Trophoblast cell (in vitro differentiated cells and primary cell): Measurements from ENCODE around the gene MARK4.

Experiments used
- DNase-seq, 2 donors: peaks; one replicate each; pipeline ENCODE4 v3.0.0-alpha.2; 2016
- H2AFZ ChIP-seq: 2 replicates; pipeline ENCODE4 v1.6.1; 2013; ENCODE audit warnings: low read length, moderate library complexity, mild to moderate bottlenecking; ENCODE audit not compliant: insufficient read depth, poor library complexity
- H2AK5ac ChIP-seq: 2 replicates; pipeline ENCODE4 v1.6.1; 2013; ENCODE audit warnings: mild to moderate bottlenecking, low read length
- H2BK120ac ChIP-seq: 2 replicates; pipeline ENCODE4 v1.6.1; 2013; ENCODE audit warnings: low read length, mild to moderate bottlenecking, moderate library complexity; ENCODE audit not compliant: insufficient read depth, poor library complexity
- H2BK12ac ChIP-seq: 2 replicates; pipeline ENCODE4 v1.6.1; 2013; ENCODE audit warnings: mild to moderate bottlenecking, low read length, moderate library complexity
- H2BK5ac ChIP-seq: 2 replicates; pipeline ENCODE4 v1.6.1; 2013; ENCODE audit warnings: low read length, low read depth, moderate library complexity, mild to moderate bottlenecking; ENCODE audit not compliant: poor library complexity
- H3K14ac ChIP-seq: 2 replicates; pipeline ENCODE4 v1.6.1; 2013; ENCODE audit warnings: mild to moderate bottlenecking, low read length
- H3K18ac ChIP-seq: 2 replicates; pipeline ENCODE4 v1.6.1; 2013; ENCODE audit warnings: mild to moderate bottlenecking, low read length
- H3K23ac ChIP-seq: 2 replicates; pipeline ENCODE4 v1.6.1; 2013; ENCODE audit warnings: low read length
- H3K27ac ChIP-seq: 2 replicates; pipeline ENCODE4 v1.5.1; 2013; ENCODE audit warnings: low read depth, mild to moderate bottlenecking, inconsistent platforms, low read length, moderate library complexity
- H3K27me3 ChIP-seq: 2 replicates; pipeline ENCODE4 v1.6.1; 2013; ENCODE audit warnings: inconsistent platforms, mild to moderate bottlenecking, low read length, moderate library complexity; ENCODE audit not compliant: insufficient read depth
- H3K36me3 ChIP-seq, 2 experiments: 1 replicate in 1 of 2; 2 replicates in 1 of 2; pipeline ENCODE4 v1.6.1; 2013; ENCODE audit warnings: low read length in 2 of 2, mild to moderate bottlenecking in 2 of 2, moderate library complexity in 1 of 2; ENCODE audit not compliant: insufficient read depth in 2 of 2, control insufficient read depth in 1 of 2
- H3K4ac ChIP-seq: 2 replicates; pipeline ENCODE4 v1.6.1; 2013; ENCODE audit warnings: low read depth, mild to moderate bottlenecking, low read length, moderate library complexity
- H3K4me1 ChIP-seq, 2 experiments: 1 replicate in 1 of 2; 2 replicates in 1 of 2; pipeline ENCODE4 v1.6.1; 2013; ENCODE audit warnings: low read length in 2 of 2, mild to moderate bottlenecking in 2 of 2, moderate library complexity in 1 of 2; ENCODE audit not compliant: insufficient read depth in 2 of 2, control insufficient read depth in 1 of 2
- H3K4me2 ChIP-seq: 2 replicates; pipeline ENCODE4 v1.6.1; 2013; ENCODE audit warnings: inconsistent platforms, mild to moderate bottlenecking, low read length, moderate library complexity
- H3K4me3 ChIP-seq: 2 replicates; pipeline ENCODE4 v1.5.1; 2013; ENCODE audit warnings: mild to moderate bottlenecking, low read depth, low read length, inconsistent platforms
- H3K79me1 ChIP-seq: one replicate; pipeline ENCODE4 v1.6.1; 2013; ENCODE audit warnings: low read length
- H3K79me2 ChIP-seq: 2 replicates; pipeline ENCODE4 v1.6.1; 2013; ENCODE audit warnings: low read length, mild to moderate bottlenecking; ENCODE audit not compliant: control insufficient read depth, insufficient read depth, poor library complexity
- H3K9ac ChIP-seq: 2 replicates; pipeline ENCODE4 v1.6.1; 2013; ENCODE audit warnings: mild to moderate bottlenecking, low read length
- H3K9me3 ChIP-seq: 2 replicates; pipeline ENCODE4 v1.6.1; 2013; ENCODE audit warnings: low read depth, mild to moderate bottlenecking, control low read depth, inconsistent platforms, low read length; ENCODE audit not compliant: insufficient read depth
- H4K12ac ChIP-seq: 2 replicates; pipeline ENCODE4 v1.6.1; 2013; ENCODE audit warnings: low read depth, mild to moderate bottlenecking, low read length, moderate library complexity
- H4K8ac ChIP-seq: 2 replicates; pipeline ENCODE4 v1.6.1; 2013; ENCODE audit warnings: low read depth, mild to moderate bottlenecking, low read length, moderate library complexity
- H4K91ac ChIP-seq: one replicate; pipeline ENCODE4 v1.6.1; 2013; ENCODE audit warnings: low read depth, mild to moderate bottlenecking, low read length, moderate library complexity
- WGBS: extraction: QIAGEN DNeasy Blood & Tissue Kit; methylation state at CpG from one replicate; pipeline ENCODE4 v1.1.7; 2013; ENCODE audit warnings: missing lambda C conversion rate; ENCODE audit not compliant: insufficient read length, insufficient coverage; ENCODE audit errors: extremely low coverage; 5-methylcytosine and 5-hydroxymethylcytosine counted together

The MARK4 gene

DNA sequence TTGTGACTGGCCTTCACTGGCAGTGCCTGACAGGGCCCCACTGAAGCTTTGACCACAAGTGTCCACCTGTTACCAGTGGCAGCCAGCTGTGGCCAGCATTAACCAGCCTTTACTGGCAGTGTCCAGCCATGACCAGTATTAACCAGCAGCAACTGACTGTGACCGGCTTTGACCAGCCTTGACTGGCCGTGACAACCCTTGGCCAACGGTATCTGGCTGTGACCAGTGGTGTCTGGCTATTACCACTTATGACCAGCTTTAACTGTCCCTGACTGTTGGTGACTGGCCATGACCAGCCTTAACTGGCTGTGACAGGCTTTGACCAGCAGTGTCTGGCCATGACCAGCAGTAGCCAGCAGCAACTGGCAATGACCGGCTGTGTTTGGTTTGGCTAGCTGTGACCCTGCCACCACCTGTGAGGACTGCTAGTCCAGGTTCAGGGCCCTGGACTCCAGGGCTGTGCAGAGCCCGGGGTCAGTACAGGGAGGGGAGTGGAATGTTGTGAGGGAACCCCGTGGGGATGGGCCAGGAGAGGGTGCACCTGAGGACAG lies 39.4 kb downstream of the MARK4 start:
- H3K36me3 ChIP-seq, result peaks cover 42% of the 10 kb centered on the region in 2 experiments
- no peak overlapping the region for H2AK5ac ChIP-seq
- H4K8ac ChIP-seq, result no peak overlapping the region
- H3K4ac ChIP-seq, result no peak overlapping the region
- no peaks in the 10 kb centered on the region for H3K27me3 ChIP-seq
- H2AFZ ChIP-seq, result no peak overlapping the region
- H3K27ac ChIP-seq, result no peak overlapping the region
- WGBS, result no CpG with 5 or more reads among the region's 6 CpGs
- H2BK5ac ChIP-seq, result no peak overlapping the region
- no peak overlapping the region for H3K9ac ChIP-seq
- no peaks in the 10 kb centered on the region for H3K79me2 ChIP-seq
- H3K4me1 ChIP-seq, result no peaks in the 10 kb centered on the region
- H2BK120ac ChIP-seq, result no peak overlapping the region
- H3K4me2 ChIP-seq, result no peak overlapping the region
- DNase-seq, result no peak
- H3K18ac ChIP-seq, result no peak overlapping the region
- peaks cover 6% of the 10 kb centered on the region for H3K9me3 ChIP-seq
- no peak overlapping the region for H2BK12ac ChIP-seq
- H3K79me1 ChIP-seq, result no peaks in the 10 kb centered on the region
- H3K23ac ChIP-seq, result no peak overlapping the region
- no peak overlapping the region for H3K4me3 ChIP-seq
- no peak overlapping the region for H3K14ac ChIP-seq
- H4K91ac ChIP-seq, result no peak overlapping the region
- H4K12ac ChIP-seq, result no peak overlapping the region

DNA sequence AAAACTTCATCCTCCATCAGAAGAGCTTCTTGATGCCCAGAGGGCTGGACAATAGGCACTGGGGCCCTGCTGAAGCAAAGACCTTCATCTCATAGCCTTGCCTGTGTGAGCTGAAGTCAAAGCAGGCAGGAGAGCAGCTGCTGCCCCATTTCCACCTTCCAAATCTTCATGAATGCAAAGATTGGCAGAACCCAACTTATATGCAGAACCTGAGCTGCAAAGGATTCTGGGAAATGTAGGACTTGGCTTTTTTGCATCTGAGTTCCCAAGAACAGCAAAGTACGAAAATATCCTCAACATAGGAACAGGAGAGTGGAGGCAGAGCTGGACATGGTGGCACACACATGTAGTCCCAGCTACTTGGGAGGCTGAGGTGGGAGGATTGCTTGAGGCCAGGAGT lies 40.8 kb downstream of the MARK4 start:
- Histone ChIP-seq H3K4ac (no peak overlapping the region), H3K4me3 (no peak overlapping the region), H3K9ac (no peak overlapping the region), H3K27me3 (no peaks in the 10 kb centered on the region), H3K14ac (no peak overlapping the region), H4K8ac (no peak overlapping the region), H2AK5ac (no peak overlapping the region), H3K79me2 (no peaks in the 10 kb centered on the region), H3K9me3 (peaks cover 6% of the 10 kb centered on the region), H4K91ac (no peak overlapping the region), H3K18ac (no peak overlapping the region), H2BK5ac (no peak overlapping the region), H3K4me2 (no peak overlapping the region), H3K36me3 (peaks cover 43 to 48% of the 10 kb centered on the region in 2 experiments), H3K27ac (no peak overlapping the region), H2AFZ (no peak overlapping the region), H3K23ac (no peak overlapping the region), H2BK12ac (no peak overlapping the region), H3K79me1 (no peaks in the 10 kb centered on the region), H3K4me1 (no peaks in the 10 kb centered on the region), H4K12ac (no peak overlapping the region), H2BK120ac (no peak overlapping the region)
- no peak for DNase-seq
- WGBS, result no CpG with 5 or more reads among the region's 1 CpG

DNA sequence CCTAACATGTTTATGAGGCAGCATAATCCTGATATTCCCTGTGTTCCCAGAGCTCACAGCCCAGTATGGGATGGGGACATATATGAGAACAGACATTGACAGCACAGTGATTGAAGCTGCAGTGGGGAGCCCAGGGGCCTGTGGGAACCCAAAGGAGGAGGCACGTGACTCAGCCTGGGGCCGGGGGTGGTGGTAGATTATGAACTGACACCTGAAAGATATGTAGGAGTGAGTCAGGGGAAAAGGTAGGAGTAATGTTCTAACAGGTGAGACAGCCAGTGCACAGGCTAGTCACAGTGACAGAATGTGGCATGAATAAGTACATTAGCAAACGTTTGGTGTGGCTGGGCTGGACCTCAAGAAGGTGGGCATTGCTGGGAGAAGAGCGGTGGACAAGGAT lies 42.6 kb downstream of the MARK4 start:
- H2BK5ac ChIP-seq, result no peak overlapping the region
- no peak overlapping the region for H3K4me3 ChIP-seq
- H3K9ac ChIP-seq, result no peak overlapping the region
- H3K4ac ChIP-seq, result no peak overlapping the region
- no peak overlapping the region for H3K14ac ChIP-seq
- no peak overlapping the region for H3K4me2 ChIP-seq
- H3K27me3 ChIP-seq, result no peaks in the 10 kb centered on the region
- H2BK120ac ChIP-seq, result no peak overlapping the region
- H3K9me3 ChIP-seq, result peaks cover 6% of the 10 kb centered on the region
- no peak overlapping the region for H3K27ac ChIP-seq
- H3K23ac ChIP-seq, result no peak overlapping the region
- H2AK5ac ChIP-seq, result no peak overlapping the region
- H4K8ac ChIP-seq, result no peak overlapping the region
- no peaks in the 10 kb centered on the region for H3K79me2 ChIP-seq
- no peak overlapping the region for H4K12ac ChIP-seq
- no peak overlapping the region for H2BK12ac ChIP-seq
- H4K91ac ChIP-seq, result no peak overlapping the region
- H3K36me3 ChIP-seq, result peaks cover 37 to 42% of the 10 kb centered on the region in 2 experiments
- H3K79me1 ChIP-seq, result no peaks in the 10 kb centered on the region
- WGBS, result no CpG with 5 or more reads among the region's 4 CpGs
- H2AFZ ChIP-seq, result no peak overlapping the region
- H3K4me1 ChIP-seq, result no peaks in the 10 kb centered on the region
- DNase-seq, result no peak
- H3K18ac ChIP-seq, result no peak overlapping the region

DNA sequence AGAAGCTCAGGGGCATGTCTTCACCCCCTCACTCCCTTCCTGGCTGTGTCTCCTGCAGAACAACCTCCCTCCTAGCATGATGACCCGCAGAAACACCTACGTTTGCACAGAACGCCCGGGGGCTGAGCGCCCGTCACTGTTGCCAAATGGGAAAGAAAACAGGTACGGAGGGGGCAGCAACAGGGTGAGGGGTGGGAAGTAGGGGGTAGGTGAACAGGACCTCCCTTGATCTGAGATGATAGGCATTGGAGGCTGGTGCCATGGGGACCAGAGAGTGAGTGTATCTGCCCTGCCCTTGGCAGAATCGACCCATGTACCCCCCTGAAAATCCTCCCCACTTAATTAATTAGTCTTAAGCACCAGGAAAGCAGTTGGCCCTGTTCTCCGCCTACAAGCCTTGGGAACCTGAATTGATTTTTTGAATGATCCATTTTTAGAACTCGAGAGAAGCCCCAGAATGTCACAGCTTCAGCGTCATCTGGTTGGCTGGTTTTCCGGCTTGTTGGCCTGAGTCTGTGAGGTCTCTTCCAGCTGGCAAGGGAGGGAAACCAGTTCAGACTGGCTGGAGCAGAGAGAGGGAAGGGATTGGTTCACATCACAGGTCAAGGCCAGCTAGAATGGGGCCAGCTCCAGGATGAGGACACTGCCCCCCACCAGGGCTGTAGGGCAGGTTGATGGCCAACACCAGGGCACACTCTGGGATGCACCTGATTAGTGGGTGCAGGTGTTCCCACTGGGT lies 43.4 kb downstream of the MARK4 start:
- Histone ChIP-seq H3K36me3 (peaks cover 40 to 43% of the 10 kb centered on the region in 2 experiments), H2AK5ac (no peak overlapping the region), H3K79me2 (no peaks in the 10 kb centered on the region), H3K9me3 (peaks cover 4% of the 10 kb centered on the region), H3K14ac (no peak overlapping the region), H4K8ac (no peak overlapping the region), H3K9ac (no peak overlapping the region), H3K27me3 (no peaks in the 10 kb centered on the region), H3K23ac (no peak overlapping the region), H3K27ac (no peak overlapping the region), H3K4me2 (no peak overlapping the region), H2BK5ac (no peak overlapping the region), H3K79me1 (no peaks in the 10 kb centered on the region), H3K4me3 (no peak overlapping the region), H3K4me1 (no peaks in the 10 kb centered on the region), H4K91ac (no peak overlapping the region), H3K4ac (no peak overlapping the region), H2BK120ac (no peak overlapping the region), H2BK12ac (no peak overlapping the region), H3K18ac (no peak overlapping the region), H2AFZ (no peak overlapping the region), H4K12ac (no peak overlapping the region)
- no CpG with 5 or more reads among the region's 12 CpGs for WGBS
- no peak for DNase-seq
